A673 (cell line): Measurements from ENCODE around the gene ADGRL3. TPM values are rescaled to one million over a fixed set of nuclear protein-coding genes. Genes with fewer than 3 reads are reported as not detected.

Experiments used
- BruUV-seq: library from RNA; stranded (reverse); fragments of 400-500 nt; replicated peaks from 2 replicates; lab custom pipeline; 2021; lab: Mats Ljungman, UMichigan
- CTCF ChIA-PET: fragments of 300-600 bp; sonication (Branson Sonifier 250); formaldehyde crosslinking; loops from one replicate; lab custom pipeline; 2022; ENCODE audit warnings: antibody characterized with exemption; lab: Charles Lee
- POLR2A ChIA-PET: fragments of 300-600 bp; sonication (Branson Sonifier 250); formaldehyde crosslinking; loops from one replicate; lab custom pipeline; 2022; ENCODE audit warnings: antibody characterized with exemption; ENCODE audit not compliant: low non-redundant PET; lab: Charles Lee
- DNase-seq: peaks from one replicate; pipeline ENCODE4 v3.0.0-alpha.2; 2015; ENCODE audit warnings: low spot score
- H3K27ac ChIP-seq: fragments of 200-600 bp; sonication (generic); 2 replicates; pipeline ENCODE4 v1.5.1; 2016; ENCODE audit warnings: mixed run types, low read depth, mild to moderate bottlenecking, mixed read lengths, antibody characterized with exemption, low read length; ENCODE audit not compliant: poor library complexity, severe bottlenecking
- H3K27me3 ChIP-seq: fragments of 200-600 bp; sonication (generic); replicated peaks from 2 replicates; pipeline ENCODE4 v1.6.1; 2017; ENCODE audit warnings: mixed run types, low read depth, mild to moderate bottlenecking, mixed read lengths, antibody characterized with exemption, low read length; ENCODE audit not compliant: insufficient read depth, poor library complexity
- H3K36me3 ChIP-seq: fragments of 200-600 bp; sonication (generic); 2 replicates; pipeline ENCODE4 v1.6.1; 2016; ENCODE audit warnings: mixed run types, mild to moderate bottlenecking, mixed read lengths, antibody characterized with exemption, low read length; ENCODE audit not compliant: insufficient read depth, poor library complexity, severe bottlenecking
- H3K4me1 ChIP-seq: fragments of 200-600 bp; sonication (generic); 2 replicates; pipeline ENCODE4 v1.6.1; 2017; ENCODE audit warnings: mixed run types, mild to moderate bottlenecking, mixed read lengths, antibody characterized with exemption, low read length; ENCODE audit not compliant: insufficient read depth, poor library complexity, severe bottlenecking
- H3K4me3 ChIP-seq: fragments of 200-600 bp; sonication (generic); 2 replicates; pipeline ENCODE4 v1.5.1; 2016; ENCODE audit warnings: low read depth, mixed run types, mild to moderate bottlenecking, mixed read lengths, low read length; ENCODE audit not compliant: poor library complexity, severe bottlenecking
- H3K9me3 ChIP-seq: fragments of 200-600 bp; sonication (generic); 2 replicates; pipeline ENCODE4 v1.6.1; 2016; ENCODE audit warnings: mixed run types, low read depth, mild to moderate bottlenecking, mixed read lengths, antibody characterized with exemption, low read length; ENCODE audit not compliant: poor library complexity, severe bottlenecking
- EZH2 ChIP-seq: fragments of 200-600 bp; sonication (generic); IDR thresholded peaks from 2 replicates; pipeline ENCODE4 v1.6.1; 2017; ENCODE audit warnings: borderline replicate concordance, low read depth, mild to moderate bottlenecking, mixed read lengths, antibody characterized with exemption, low read length; ENCODE audit not compliant: poor library complexity, severe bottlenecking
- intact Hi-C: fragments of 100-400 bp; cut with micrococcal nuclease; formaldehyde crosslinking; loops from one replicate; pipeline ENCODE4 v1.10.0; 2022; ENCODE audit not compliant: unreplicated experiment
- total RNA-seq: library from RNA; stranded (reverse); gene quantifications from 2 replicates; pipeline ENCODE4 v1.2.3, GENCODE V29; 2021
- TF ChIP-seq, protein P1 (sequence below): fragments of 300-800, 200-600 bp; sonication (generic); conservative IDR thresholded peaks from 2 replicates; pipeline ENCODE4 v1.5.1; 2017; ENCODE audit warnings: low read depth, mild to moderate bottlenecking, antibody characterized with exemption, low read length, moderate library complexity, mixed read lengths

Gene ADGRL3
- total RNA-seq, 1 experiment from 2014 or later, result not detected

DNA sequence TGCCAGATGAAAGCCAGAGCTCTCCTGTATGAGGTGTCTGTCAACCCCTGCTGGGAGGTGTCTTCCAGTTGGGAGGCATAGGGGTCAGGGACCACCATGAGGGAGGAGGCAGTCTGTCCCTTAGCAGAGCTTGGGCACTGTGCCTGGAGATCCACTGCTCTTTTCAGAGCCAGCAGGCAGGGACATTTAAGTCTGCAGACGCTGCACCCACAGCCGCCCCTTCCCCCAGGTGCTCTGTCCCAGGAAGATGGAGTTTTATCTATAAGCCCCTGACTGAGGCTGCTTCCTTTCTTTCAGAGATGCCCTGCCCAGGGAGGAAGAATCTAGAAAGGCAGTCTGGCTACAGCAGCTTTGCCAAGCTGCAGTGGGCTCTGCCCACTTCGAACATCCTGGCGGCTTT, 893.6 kb downstream of the ADGRL3 start:
- Histone ChIP-seq H3K4me1 (no peaks in the 10 kb centered on the region), H3K9me3 (no peaks in the 10 kb centered on the region), H3K36me3 (no peaks in the 10 kb centered on the region), H3K27ac (no peak overlapping the region), H3K27me3 (no peaks in the 10 kb centered on the region), H3K4me3 (no peak overlapping the region)
- TF ChIP-seq, protein P1, sequence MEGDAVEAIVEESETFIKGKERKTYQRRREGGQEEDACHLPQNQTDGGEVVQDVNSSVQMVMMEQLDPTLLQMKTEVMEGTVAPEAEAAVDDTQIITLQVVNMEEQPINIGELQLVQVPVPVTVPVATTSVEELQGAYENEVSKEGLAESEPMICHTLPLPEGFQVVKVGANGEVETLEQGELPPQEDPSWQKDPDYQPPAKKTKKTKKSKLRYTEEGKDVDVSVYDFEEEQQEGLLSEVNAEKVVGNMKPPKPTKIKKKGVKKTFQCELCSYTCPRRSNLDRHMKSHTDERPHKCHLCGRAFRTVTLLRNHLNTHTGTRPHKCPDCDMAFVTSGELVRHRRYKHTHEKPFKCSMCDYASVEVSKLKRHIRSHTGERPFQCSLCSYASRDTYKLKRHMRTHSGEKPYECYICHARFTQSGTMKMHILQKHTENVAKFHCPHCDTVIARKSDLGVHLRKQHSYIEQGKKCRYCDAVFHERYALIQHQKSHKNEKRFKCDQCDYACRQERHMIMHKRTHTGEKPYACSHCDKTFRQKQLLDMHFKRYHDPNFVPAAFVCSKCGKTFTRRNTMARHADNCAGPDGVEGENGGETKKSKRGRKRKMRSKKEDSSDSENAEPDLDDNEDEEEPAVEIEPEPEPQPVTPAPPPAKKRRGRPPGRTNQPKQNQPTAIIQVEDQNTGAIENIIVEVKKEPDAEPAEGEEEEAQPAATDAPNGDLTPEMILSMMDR, result no peak
- no peak for TF ChIP-seq EZH2
- intact Hi-C loops, result no loop called here
- BruUV-seq, result no TSS peak
- no peak for DNase-seq
- CTCF ChIA-PET, result no interaction called here
- POLR2A ChIA-PET, result no interaction called here

DNA sequence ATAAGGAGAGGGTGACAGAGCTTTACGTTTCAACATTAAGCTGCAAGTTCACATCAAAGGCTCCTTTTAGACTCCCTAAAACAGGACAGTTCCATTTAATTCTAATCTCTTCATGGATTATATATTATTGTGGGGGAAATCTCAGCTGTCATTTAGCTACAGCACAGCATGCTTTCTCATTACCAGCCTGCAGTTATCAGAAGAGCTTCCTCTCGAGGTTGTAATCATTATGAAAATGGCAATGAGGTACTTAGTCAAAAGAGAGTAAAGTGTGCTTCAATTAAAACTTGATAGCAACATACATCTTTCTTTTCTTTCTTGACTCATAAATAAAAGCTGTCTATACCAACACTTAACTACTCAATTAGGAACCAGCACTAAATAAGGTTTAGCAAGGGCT, 896.8 kb downstream of the ADGRL3 start:
- Histone ChIP-seq H3K36me3 (no peaks in the 10 kb centered on the region), H3K27ac (no peak overlapping the region), H3K4me3 (no peak overlapping the region), H3K27me3 (no peaks in the 10 kb centered on the region), H3K9me3 (no peaks in the 10 kb centered on the region), H3K4me1 (no peaks in the 10 kb centered on the region)
- POLR2A ChIA-PET, result no interaction called here
- TF ChIP-seq EZH2, result no peak
- CTCF ChIA-PET, result no interaction called here
- intact Hi-C loops, result no loop called here
- no TSS peak for BruUV-seq
- DNase-seq, result no peak

GRCh38 chr4:62115216-62115615, 915.1 kb downstream of the ADGRL3 start:
- Histone ChIP-seq H3K9me3 (no peaks in the 10 kb centered on the region), H3K36me3 (no peaks in the 10 kb centered on the region), H3K4me1 (no peaks in the 10 kb centered on the region), H3K27ac (no peak overlapping the region), H3K4me3 (no peak overlapping the region), H3K27me3 (no peaks in the 10 kb centered on the region)
- intact Hi-C loops, result no loop called here
- no peak for DNase-seq
- POLR2A ChIA-PET, result no interaction called here
- no TSS peak for BruUV-seq
- CTCF ChIA-PET, result no interaction called here
- TF ChIP-seq, protein P1, result no peak
- TF ChIP-seq EZH2, result no peak

GRCh38 chr4:62117886-62118285, 917.8 kb downstream of the ADGRL3 start:
- POLR2A ChIA-PET, result no interaction called here
- H3K36me3 ChIP-seq, result no peaks in the 10 kb centered on the region
- H3K27ac ChIP-seq, result no peak overlapping the region
- intact Hi-C loops, result no loop called here
- CTCF ChIA-PET, result no interaction called here
- TF ChIP-seq, protein P1, result no peak
- no peak for TF ChIP-seq EZH2
- no peaks in the 10 kb centered on the region for H3K9me3 ChIP-seq
- no peak for DNase-seq
- BruUV-seq, result no TSS peak
- H3K27me3 ChIP-seq, result no peaks in the 10 kb centered on the region
- no peak overlapping the region for H3K4me3 ChIP-seq
- H3K4me1 ChIP-seq, result no peaks in the 10 kb centered on the region
